HG03460 (cell line): ENCODE results near the gene RBBP4.
"Not testable (repeated sequence)": the region's sequence is repeated elsewhere in the genome, so short reads cannot be mapped to it uniquely, and the experiment has no call there.

Experiments used
- ATAC-seq: cut with Tn5 transposase; IDR thresholded peaks from one replicate; pipeline ENCODE4 v1.9.1; 2021; ENCODE audit not compliant: unreplicated experiment

The RBBP4 gene

GRCh38 chr1:32685498-32685897 lies 34.5 kb downstream of the RBBP4 start:
- no peak for ATAC-seq

- ATAC-seq: no peak
Measured at GRCh38 chr1:32686387-32686786, 35.4 kb downstream of the RBBP4 start.

- ATAC-seq: no peak
Measured at GRCh38 chr1:32693455-32694174, 42.6 kb downstream of the RBBP4 start.

GRCh38 chr1:32695098-32695904 lies 44.3 kb downstream of the RBBP4 start:
- ATAC-seq: no peak

- no peak for ATAC-seq
Measured at GRCh38 chr1:32696041-32696440, 45.0 kb downstream of the RBBP4 start.

GRCh38 chr1:32696996-32697395 lies 46.0 kb downstream of the RBBP4 start:
- ATAC-seq: not testable (repeated sequence)

- no peak for ATAC-seq
Measured at GRCh38 chr1:32701421-32701911, 50.5 kb downstream of the RBBP4 start.

GRCh38 chr1:32701951-32702598 lies 51.1 kb downstream of the RBBP4 start:
- no peak for ATAC-seq

GRCh38 chr1:32702599-32703478 lies 51.8 kb downstream of the RBBP4 start, which contains the start of gene SYNC:
Gene SYNC, minus strand, starts transcription at chr1:32702770. Its CDS starts 110 bp downstream, at chr1:32702660.
- no peak for ATAC-seq

GRCh38 chr1:32703479-32704291 lies 52.7 kb downstream of the RBBP4 start:
- ATAC-seq: no peak

- ATAC-seq: no peak
Measured at GRCh38 chr1:32705516-32705915, 54.5 kb downstream of the RBBP4 start.

- no peak for ATAC-seq
Measured at GRCh38 chr1:32706491-32706890, 55.5 kb downstream of the RBBP4 start.

GRCh38 chr1:32709075-32709474 lies 58.1 kb downstream of the RBBP4 start:
- no peak for ATAC-seq

- ATAC-seq: no peak
Measured at GRCh38 chr1:32709476-32709875, 58.5 kb downstream of the RBBP4 start.

- not testable (repeated sequence) for ATAC-seq
Measured at GRCh38 chr1:32711221-32711620, 60.2 kb downstream of the RBBP4 start.

GRCh38 chr1:32713081-32713480 lies 62.1 kb downstream of the RBBP4 start:
- ATAC-seq: no peak

- no peak for ATAC-seq
Measured at GRCh38 chr1:32714277-32714676, 63.3 kb downstream of the RBBP4 start.

GRCh38 chr1:32715901-32716311 lies 64.9 kb downstream of the RBBP4 start:
- ATAC-seq: no peak

GRCh38 chr1:32716312-32717148 lies 65.5 kb downstream of the RBBP4 start:
- ATAC-seq: no peak
